Nasal cavity respiratory epithelium epithelial cell of viscerocranial mucosa (primary cell): ENCODE results near the gene SLC2A4. TPM values are rescaled to one million over a fixed set of nuclear protein-coding genes. Genes with fewer than 3 reads are reported as not detected.

ENCODE experiments used
- total RNA-seq: library from RNA; depleted of rRNA; stranded (reverse); fragments of >200 nt; gene quantifications from 2 replicates; pipeline ENCODE4 v1.2.3, GENCODE V29; 2014

SLC2A4 gene
- total RNA-seq, 1 donor from 2014 or later, result 0.14 TPM

Other genes starting within 250 kb of the SLC2A4 start
- 1.4 and 3.0 TPM in 2 replicates for gene SLC16A13, start 245.7 kb upstream of the SLC2A4 start, total RNA-seq
- gene SLC16A11, start 237.6 kb upstream of the SLC2A4 start, total RNA-seq, result 0.07 TPM in 1 of 2 replicates, not detected in the other
- not detected in 2 replicates for gene CLEC10A, start 201.5 kb upstream of the SLC2A4 start, total RNA-seq
- not detected in 2 replicates for gene ASGR2, start 166.9 kb upstream of the SLC2A4 start, total RNA-seq
- 0.07 TPM in 1 of 2 replicates, not detected in the other for gene ASGR1, start 102.3 kb upstream of the SLC2A4 start, total RNA-seq
- gene DLG4, start 61.9 kb upstream of the SLC2A4 start, total RNA-seq, result 1.0 and 9.3 TPM in 2 replicates
- gene ACADVL, start 61.8 kb upstream of the SLC2A4 start, total RNA-seq, result 172 and 221 TPM in 2 replicates
- 62.4 and 66.6 TPM in 2 replicates for gene DVL2, start 47.2 kb upstream of the SLC2A4 start, total RNA-seq
- gene PHF23, start 42.3 kb upstream of the SLC2A4 start, total RNA-seq, result 27.0 and 32.2 TPM in 2 replicates
- 57.8 and 81.4 TPM in 2 replicates for gene GABARAP, start 39.3 kb upstream of the SLC2A4 start, total RNA-seq
- 26.3 and 49.0 TPM in 2 replicates for gene CTDNEP1, start 30.0 kb upstream of the SLC2A4 start, total RNA-seq
- gene ELP5, start 29.5 kb upstream of the SLC2A4 start, total RNA-seq, result 11.0 and 16.7 TPM in 2 replicates
- 453 and 573 TPM in 2 replicates for gene CLDN7, start 19.2 kb upstream of the SLC2A4 start, total RNA-seq
- 0.34 and 1.1 TPM in 2 replicates for gene YBX2, start 12.9 kb downstream of the SLC2A4 start, total RNA-seq
- gene EIF5A, start 25.9 kb downstream of the SLC2A4 start, total RNA-seq, result 435 and 611 TPM in 2 replicates
- 29.4 and 30.4 TPM in 2 replicates for gene GPS2, start 33.6 kb downstream of the SLC2A4 start, total RNA-seq
- 15.7 and 22.5 TPM in 2 replicates for gene NEURL4, start 47.6 kb downstream of the SLC2A4 start, total RNA-seq
- gene ACAP1, start 54.8 kb downstream of the SLC2A4 start, total RNA-seq, result 0.34 and 0.71 TPM in 2 replicates
- gene KCTD11, start 70.4 kb downstream of the SLC2A4 start, total RNA-seq, result 7.2 and 21.0 TPM in 2 replicates
- not detected in 2 replicates for gene TMEM95, start 73.4 kb downstream of the SLC2A4 start, total RNA-seq
- gene TNK1, start 99.4 kb downstream of the SLC2A4 start, total RNA-seq, result 5.8 and 10.6 TPM in 2 replicates
- 12.6 and 28.2 TPM in 2 replicates for gene PLSCR3, start 112.8 kb downstream of the SLC2A4 start, total RNA-seq
- 26.6 and 88.9 TPM in 2 replicates for gene TMEM256, start 122.4 kb downstream of the SLC2A4 start, total RNA-seq
- 1.4 and 6.1 TPM in 2 replicates for gene NLGN2, start 126.1 kb downstream of the SLC2A4 start, total RNA-seq
- gene SPEM1, start 138.6 kb downstream of the SLC2A4 start, total RNA-seq, result not detected in 2 replicates
- gene SPEM2, start 143.9 kb downstream of the SLC2A4 start, total RNA-seq, result not detected in 2 replicates
- gene SPEM3, start 147.1 kb downstream of the SLC2A4 start, total RNA-seq, result not detected in 2 replicates
- 10.3 and 10.7 TPM in 2 replicates for gene TMEM102, start 153.7 kb downstream of the SLC2A4 start, total RNA-seq
- 19.1 and 44.3 TPM in 2 replicates for gene FGF11, start 157.8 kb downstream of the SLC2A4 start, total RNA-seq
- 7.6 and 14.7 TPM in 2 replicates for gene CHRNB1, start 163.3 kb downstream of the SLC2A4 start, total RNA-seq
- gene ZBTB4, start 197.9 kb downstream of the SLC2A4 start, total RNA-seq, result 17.4 and 37.4 TPM in 2 replicates
- not detected in 2 replicates for gene SLC35G6, start 199.7 kb downstream of the SLC2A4 start, total RNA-seq
- 75.9 and 140 TPM in 2 replicates for gene POLR2A, start 202.6 kb downstream of the SLC2A4 start, total RNA-seq